HG02763 (cell line): ENCODE data around the gene F11R.
"Not testable (repeated sequence)": the region's sequence is repeated elsewhere in the genome, so short reads cannot be mapped to it uniquely, and the experiment has no call there.

Experiments used
- ATAC-seq: cut with Tn5 transposase; IDR thresholded peaks from one replicate; pipeline ENCODE4 v1.9.1; 2021; ENCODE audit warnings: mild to moderate bottlenecking, moderate library complexity; ENCODE audit not compliant: unreplicated experiment

F11R gene

GRCh38 chr1:161044908-161045735, 24.2 kb upstream of the F11R start:
- peak; percentile 29 for ATAC-seq

- ATAC-seq: no peak
Measured at GRCh38 chr1:161044535-161044907, 23.6 kb upstream of the F11R start.

GRCh38 chr1:161039546-161039945, 18.6 kb upstream of the F11R start:
- no peak for ATAC-seq

GRCh38 chr1:161039154-161039545, 18.2 kb upstream of the F11R start:
- ATAC-seq: no peak

- ATAC-seq: peak; percentile 76
Measured at GRCh38 chr1:161038523-161039153, 17.7 kb upstream of the F11R start, which contains the start of gene TSTD1. Gene TSTD1, minus strand, starts transcription at chr1:161038964. Its CDS starts 75 bp downstream, at chr1:161038889.

- no peak for ATAC-seq
Measured at GRCh38 chr1:161037661-161038522, 16.9 kb upstream of the F11R start.

- no peak for ATAC-seq
Measured at GRCh38 chr1:161033751-161034150, 12.8 kb upstream of the F11R start.

GRCh38 chr1:161032409-161032808, 11.5 kb upstream of the F11R start:
- no peak for ATAC-seq

- no peak for ATAC-seq
Measured at GRCh38 chr1:161031874-161032273, 10.9 kb upstream of the F11R start.

- ATAC-seq: not testable (repeated sequence)
Measured at GRCh38 chr1:161029466-161029865, 8.5 kb upstream of the F11R start.

- ATAC-seq: not testable (repeated sequence)
Measured at GRCh38 chr1:161026954-161027353, 6.0 kb upstream of the F11R start.

GRCh38 chr1:161022432-161022831, 1.5 kb upstream of the F11R start:
- not testable (repeated sequence) for ATAC-seq

GRCh38 chr1:161021970-161022353, 1.0 kb upstream of the F11R start:
- no peak for ATAC-seq

- ATAC-seq: peak; percentile 85
Measured at GRCh38 chr1:161021165-161021969, 415 bp upstream of the F11R start.

- peak; percentile 6 for ATAC-seq
Measured at GRCh38 chr1:161019751-161020495, 1.0 kb downstream of the F11R start.

- not testable (repeated sequence) for ATAC-seq
Measured at GRCh38 chr1:161019111-161019660, 1.8 kb downstream of the F11R start.

- ATAC-seq: no peak
Measured at GRCh38 chr1:161018631-161018930, 2.4 kb downstream of the F11R start.

GRCh38 chr1:161017756-161018630, 3.0 kb downstream of the F11R start:
- ATAC-seq: no peak

- not testable (repeated sequence) for ATAC-seq
Measured at GRCh38 chr1:161017181-161017580, 3.8 kb downstream of the F11R start.
